NCI-H2227 (cell line): ENCODE data around the gene PKD1L1.

Source experiments
- DNase-seq: peaks from one replicate; lab custom pipeline; 2025; ENCODE audit not compliant: unreplicated experiment; lab: John Stamatoyannopoulos, UW

The PKD1L1 gene

GRCh38 chr7:47907981-47908616, 40.2 kb downstream of the PKD1L1 start:
- no peak for DNase-seq

GRCh38 chr7:47906883-47907282, 41.4 kb downstream of the PKD1L1 start:
- DNase-seq = no peak

- DNase-seq = no peak
These were observed 43.0 kb downstream of the PKD1L1 start for GRCh38 chr7:47905076-47905920.

GRCh38 chr7:47902013-47902412, 46.3 kb downstream of the PKD1L1 start:
- no peak for DNase-seq

- DNase-seq = no peak
These were observed 46.7 kb downstream of the PKD1L1 start for GRCh38 chr7:47901542-47901941.

GRCh38 chr7:47897831-47898230, 50.4 kb downstream of the PKD1L1 start:
- DNase-seq = no peak

GRCh38 chr7:47896809-47897423, 51.4 kb downstream of the PKD1L1 start:
- DNase-seq = no peak

- no peak for DNase-seq
These were observed 53.2 kb downstream of the PKD1L1 start for GRCh38 chr7:47895026-47895425.

- DNase-seq = no peak
These were observed 54.4 kb downstream of the PKD1L1 start for GRCh38 chr7:47893721-47894365.

GRCh38 chr7:47893238-47893637, 55.0 kb downstream of the PKD1L1 start:
- DNase-seq = no peak

GRCh38 chr7:47890606-47891005, 57.7 kb downstream of the PKD1L1 start:
- no peak for DNase-seq

GRCh38 chr7:47890125-47890524, 58.1 kb downstream of the PKD1L1 start:
- DNase-seq = no peak

GRCh38 chr7:47889723-47890122, 58.5 kb downstream of the PKD1L1 start:
- no peak for DNase-seq

- no peak for DNase-seq
These were observed 59.6 kb downstream of the PKD1L1 start for GRCh38 chr7:47888371-47889265.

GRCh38 chr7:47887016-47887640, 61.1 kb downstream of the PKD1L1 start:
- DNase-seq = no peak

- no peak for DNase-seq
These were observed 62.1 kb downstream of the PKD1L1 start for GRCh38 chr7:47885987-47886811.

GRCh38 chr7:47885309-47885986, 62.8 kb downstream of the PKD1L1 start:
- no peak for DNase-seq

GRCh38 chr7:47884675-47885074, 63.6 kb downstream of the PKD1L1 start:
- DNase-seq = no peak

- DNase-seq = no peak
These were observed 65.6 kb downstream of the PKD1L1 start for GRCh38 chr7:47882635-47883034.
